Activated naive CD8-positive, alpha-beta T cell treated with anti-CD3 and anti-CD28 coated beads for 36 hours (primary cell): Measurements from ENCODE around the gene PTPN6. TPM values are rescaled to one million over a fixed set of nuclear protein-coding genes. Genes with fewer than 3 reads are reported as not detected.

Source experiments
- DNase-seq: peaks from one replicate; pipeline ENCODE4 v3.0.0; 2021
- H3K27ac Mint-ChIP-seq: one replicate; pipeline ENCODE4 v1.8.0; 2022; ENCODE audit warnings: mild to moderate bottlenecking, moderate library complexity, mixed read lengths
- H3K27me3 Mint-ChIP-seq: one replicate; pipeline ENCODE4 v1.8.0; 2022; ENCODE audit warnings: mild to moderate bottlenecking, mixed read lengths
- H3K36me3 Mint-ChIP-seq: one replicate; pipeline ENCODE4 v1.8.0; 2021; ENCODE audit warnings: mild to moderate bottlenecking, mixed read lengths
- H3K4me1 Mint-ChIP-seq: one replicate; pipeline ENCODE4 v1.8.0; 2021; ENCODE audit warnings: mixed read lengths
- H3K4me3 Mint-ChIP-seq: one replicate; pipeline ENCODE4 v1.8.0; 2022; ENCODE audit warnings: mild to moderate bottlenecking, moderate library complexity, mixed read lengths
- H3K9me3 Mint-ChIP-seq: one replicate; pipeline ENCODE4 v1.8.0; 2022; ENCODE audit warnings: mixed read lengths
- total RNA-seq, 2 experiments: library from RNA; stranded (reverse); gene quantifications; one replicate each; pipeline ENCODE4 v1.2.3, GENCODE V29; 2021

Gene PTPN6
- total RNA-seq, 2 experiments from 2014 or later, result 457 to 467 TPM

DNA sequence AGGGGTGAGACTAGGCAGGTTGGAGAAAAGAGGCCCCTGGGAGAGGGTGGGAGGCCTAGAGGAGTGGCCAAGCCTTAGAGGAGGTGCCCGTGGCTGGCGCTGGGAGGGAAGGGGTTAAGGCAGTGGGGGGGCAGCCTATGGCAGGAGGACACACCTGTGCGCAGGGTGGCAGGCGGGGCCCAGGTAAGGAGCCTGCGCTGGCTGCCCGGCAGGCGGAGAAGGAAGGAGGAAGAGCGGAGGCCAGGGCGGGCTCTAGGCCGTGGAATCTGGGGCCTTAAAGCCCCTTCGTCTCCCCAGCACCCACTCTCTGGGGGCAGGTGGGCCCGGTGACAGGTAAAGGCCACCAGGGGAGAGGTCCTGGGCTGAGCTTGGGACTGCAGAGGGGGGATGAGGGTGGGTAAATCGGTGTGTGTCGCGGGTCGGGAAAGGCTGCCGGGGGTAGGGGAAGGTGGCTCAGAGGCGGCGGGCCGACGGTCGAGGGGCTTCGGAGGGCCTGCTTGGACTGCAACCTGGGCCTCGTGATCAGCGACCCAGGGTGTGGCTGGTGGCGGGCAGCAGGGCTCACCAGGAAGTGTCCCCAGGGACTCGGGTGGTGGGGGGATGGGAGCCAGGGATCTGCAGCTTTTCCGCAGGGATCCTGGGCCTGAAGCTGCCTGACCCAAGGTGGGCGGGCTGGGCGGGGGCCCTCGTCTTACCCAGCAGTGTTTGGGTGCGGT is 12.0 kb downstream of the PTPN6 start:
- Mint-ChIP-seq H3K27me3 (no peaks in the 10 kb centered on the region), H3K4me3 (peak overlapping the region; percentile 34), H3K4me1 (peaks cover 69% of the 10 kb centered on the region), H3K27ac (peak overlapping the region; percentile 93), H3K9me3 (no peaks in the 10 kb centered on the region), H3K36me3 (peaks cover 60% of the 10 kb centered on the region)
- peak; percentile 9 for DNase-seq

DNA sequence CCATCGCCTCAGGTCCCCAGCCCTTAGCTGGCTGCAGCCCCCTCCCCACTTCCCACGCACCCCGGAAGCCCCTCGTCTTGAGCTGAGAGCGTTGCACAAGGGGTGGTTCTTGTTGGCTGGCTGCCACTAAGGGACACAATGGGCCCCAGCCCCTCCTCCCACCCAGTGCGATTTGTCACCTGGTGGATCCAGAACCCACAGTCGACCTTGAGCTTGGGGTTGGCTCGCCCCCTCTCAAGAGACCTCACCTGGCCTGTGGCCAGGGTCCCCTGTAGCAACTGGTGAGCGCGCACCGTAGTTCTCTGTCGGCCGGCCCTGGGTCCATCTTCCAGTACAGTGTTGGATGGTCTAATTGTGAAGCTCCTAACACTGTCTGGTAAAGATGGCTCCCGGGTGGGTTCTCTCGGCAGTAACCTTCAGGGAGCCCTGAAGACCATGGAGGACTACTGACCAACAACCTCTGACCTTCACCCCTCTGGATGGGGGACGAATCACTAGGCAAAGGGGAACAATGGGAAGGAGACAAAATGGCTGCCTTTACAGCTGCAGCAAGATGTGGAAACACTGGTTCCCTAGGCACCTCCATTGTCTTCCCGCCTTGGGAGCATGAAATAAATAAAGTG is 12.7 kb downstream of the PTPN6 start:
- H3K27me3 Mint-ChIP-seq, result no peaks in the 10 kb centered on the region
- no peaks in the 10 kb centered on the region for H3K9me3 Mint-ChIP-seq
- peak overlapping the region; percentile 98 for H3K27ac Mint-ChIP-seq
- peak overlapping the region; percentile 18 for H3K4me3 Mint-ChIP-seq
- peaks cover 60% of the 10 kb centered on the region for H3K36me3 Mint-ChIP-seq
- DNase-seq, result peak; percentile 4
- peaks cover 70% of the 10 kb centered on the region for H3K4me1 Mint-ChIP-seq

DNA sequence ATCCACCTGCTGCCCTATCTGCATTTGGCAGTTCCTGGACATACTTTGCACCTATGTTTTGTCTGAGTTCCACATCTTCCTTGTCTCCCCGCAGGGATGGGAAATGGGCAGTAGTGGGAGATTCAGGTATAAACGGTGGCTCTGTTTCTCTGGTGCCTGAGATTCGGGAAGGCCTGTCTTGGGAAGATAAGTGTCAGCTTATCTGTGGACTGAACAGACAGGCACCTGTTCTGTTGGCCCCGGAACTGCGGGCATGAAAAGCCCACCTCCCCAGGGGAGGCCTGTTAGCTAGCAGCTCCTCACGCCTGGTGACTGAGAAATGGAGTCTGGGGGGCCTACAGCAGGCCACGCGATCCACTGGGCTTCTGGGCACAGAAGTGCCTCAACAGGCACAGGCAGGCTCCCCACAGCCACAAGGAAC is 13.5 kb downstream of the PTPN6 start:
- Mint-ChIP-seq H3K4me3 (no peak overlapping the region), H3K36me3 (peaks cover 60% of the 10 kb centered on the region), H3K9me3 (no peaks in the 10 kb centered on the region), H3K27me3 (no peaks in the 10 kb centered on the region), H3K27ac (peak overlapping the region; percentile 98), H3K4me1 (peaks cover 69% of the 10 kb centered on the region)
- DNase-seq, result no peak

DNA sequence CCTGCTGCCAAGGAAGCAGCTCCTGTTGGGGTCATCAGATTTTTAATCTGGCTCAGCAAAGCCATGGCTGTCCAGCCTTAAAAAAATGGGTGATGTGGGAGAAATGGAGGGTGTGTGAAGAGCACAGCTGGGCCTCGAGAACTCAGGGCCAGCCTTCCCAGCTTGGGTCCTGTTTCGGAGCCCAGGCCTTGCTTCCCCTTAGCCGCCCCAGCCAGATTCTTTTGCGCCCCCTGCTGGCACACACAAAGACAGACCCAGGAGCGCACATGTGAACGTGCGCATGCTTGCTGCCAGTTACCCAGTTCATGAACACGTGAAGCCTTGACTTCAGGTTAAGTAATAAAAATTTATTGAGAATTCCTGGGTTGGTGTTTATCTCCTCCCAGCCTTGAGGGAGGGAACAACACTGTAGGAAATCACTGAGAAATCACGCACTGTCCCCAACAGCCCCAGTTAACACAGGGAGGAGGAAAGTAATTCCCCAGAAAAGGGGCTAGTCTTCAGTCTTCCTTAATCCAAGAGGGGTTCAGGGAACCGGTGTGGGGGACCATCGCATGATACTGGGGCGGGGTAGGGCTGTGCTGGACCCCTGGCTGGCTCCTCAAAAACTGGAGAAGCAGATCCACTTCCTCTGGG is 14.0 kb downstream of the PTPN6 start:
- peaks cover 69% of the 10 kb centered on the region for H3K4me1 Mint-ChIP-seq
- H3K36me3 Mint-ChIP-seq, result peaks cover 61% of the 10 kb centered on the region
- H3K27me3 Mint-ChIP-seq, result no peaks in the 10 kb centered on the region
- peak overlapping the region; percentile 98 for H3K27ac Mint-ChIP-seq
- DNase-seq, result peak; percentile 87
- H3K4me3 Mint-ChIP-seq, result peak overlapping the region; percentile 54
- H3K9me3 Mint-ChIP-seq, result no peaks in the 10 kb centered on the region

DNA sequence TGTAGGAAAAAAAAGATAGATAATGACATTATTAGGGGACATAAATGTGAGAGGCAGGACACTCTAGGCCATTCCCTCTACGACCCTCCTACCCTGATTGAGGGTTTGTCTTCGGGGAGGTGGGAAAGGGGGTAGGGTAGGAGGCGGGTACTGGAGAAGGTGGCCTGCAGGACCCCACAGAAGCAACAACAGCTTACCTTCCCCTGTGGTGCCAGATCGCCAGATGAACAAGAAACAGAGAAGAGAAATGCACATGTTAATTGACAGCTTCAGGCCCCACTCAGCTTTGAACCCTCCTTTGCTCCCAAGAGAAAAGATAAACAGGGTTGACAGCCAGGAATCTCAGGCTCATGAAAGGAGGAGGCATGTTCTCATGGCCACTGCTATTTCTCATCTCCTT is 14.6 kb downstream of the PTPN6 start:
- Mint-ChIP-seq H3K4me3 (peak overlapping the region; percentile 54), H3K4me1 (peaks cover 63% of the 10 kb centered on the region), H3K27me3 (no peaks in the 10 kb centered on the region), H3K36me3 (peaks cover 56% of the 10 kb centered on the region), H3K9me3 (no peaks in the 10 kb centered on the region), H3K27ac (peak overlapping the region; percentile 98)
- DNase-seq, result no peak

DNA sequence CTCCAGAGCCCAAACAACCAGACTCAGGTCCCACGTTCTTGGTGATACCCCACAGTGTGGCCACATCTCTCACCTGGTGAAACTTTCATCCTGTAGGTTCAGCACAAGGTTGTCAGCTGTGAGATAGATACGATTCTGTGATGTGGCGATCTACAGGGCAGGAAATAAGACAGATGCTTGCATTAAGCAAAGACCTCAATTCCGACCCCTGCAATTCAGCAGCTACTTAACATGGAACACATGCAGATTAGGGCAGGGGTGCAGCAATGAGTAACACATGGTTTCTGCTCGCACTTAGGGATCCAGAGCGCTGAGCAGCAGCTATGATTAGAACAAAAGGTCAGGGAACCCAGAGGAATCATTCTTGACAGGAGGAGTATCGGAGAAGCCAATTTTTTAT is 15.2 kb downstream of the PTPN6 start:
- H3K27ac Mint-ChIP-seq, result peak overlapping the region; percentile 98
- peak overlapping the region; percentile 59 for H3K4me3 Mint-ChIP-seq
- H3K9me3 Mint-ChIP-seq, result no peaks in the 10 kb centered on the region

DNA sequence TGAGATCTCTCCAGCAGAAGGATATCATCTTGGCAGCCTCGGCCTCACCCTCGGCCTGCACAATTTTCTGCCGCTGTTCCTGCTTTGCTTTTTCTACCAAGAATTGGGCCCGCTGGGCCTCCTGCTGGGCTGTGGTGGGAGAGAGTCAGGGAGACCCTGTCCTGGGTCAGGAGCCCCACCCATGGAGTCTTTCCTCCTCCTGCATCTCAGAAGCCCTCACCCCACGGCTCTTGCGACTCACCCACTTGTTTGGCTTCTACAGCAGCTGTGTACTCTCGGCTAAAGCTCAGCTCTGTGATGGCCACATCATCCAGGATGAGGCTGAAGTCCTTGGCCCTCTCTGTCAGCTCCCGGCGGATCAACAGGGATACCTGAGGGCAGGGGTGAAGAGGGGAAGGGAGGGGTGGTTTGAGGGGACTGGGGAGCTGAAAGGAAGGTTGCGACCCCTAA is 16.5 kb downstream of the PTPN6 start:
- Mint-ChIP-seq H3K36me3 (peaks cover 62% of the 10 kb centered on the region), H3K9me3 (no peaks in the 10 kb centered on the region), H3K4me1 (peaks cover 56% of the 10 kb centered on the region), H3K4me3 (peak overlapping the region; percentile 29), H3K27me3 (no peaks in the 10 kb centered on the region), H3K27ac (peak overlapping the region; percentile 56)
- DNase-seq, result no peak

More for the DNA sequence above, 15.2 kb downstream of the PTPN6 start:
- Mint-ChIP-seq H3K4me1 (peaks cover 57% of the 10 kb centered on the region), H3K36me3 (peaks cover 56% of the 10 kb centered on the region), H3K27me3 (no peaks in the 10 kb centered on the region)
- no peak for DNase-seq

DNA sequence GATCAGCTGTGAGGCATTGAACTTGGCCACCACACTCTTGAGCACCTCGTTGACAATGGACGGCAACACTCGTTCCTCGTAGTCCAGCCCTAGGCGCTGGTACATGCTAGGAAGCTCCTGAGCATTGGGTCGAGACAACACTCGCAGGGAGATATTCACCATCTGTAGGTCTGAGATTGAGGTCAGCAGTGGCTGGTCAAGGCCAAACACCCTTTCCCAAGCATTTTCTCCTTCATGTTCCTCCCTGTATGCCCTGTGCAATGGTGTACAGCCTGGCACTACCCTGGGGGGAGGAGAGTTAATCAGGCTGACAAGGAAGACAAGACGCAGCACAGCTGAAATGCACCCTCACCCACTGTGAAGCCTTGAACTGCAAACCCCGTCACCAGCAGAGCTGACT is 17.3 kb downstream of the PTPN6 start:
- H3K27ac Mint-ChIP-seq, result peak overlapping the region; percentile 100
- peaks cover 66% of the 10 kb centered on the region for H3K36me3 Mint-ChIP-seq
- no peak for DNase-seq
- H3K9me3 Mint-ChIP-seq, result no peaks in the 10 kb centered on the region
- H3K4me1 Mint-ChIP-seq, result peaks cover 62% of the 10 kb centered on the region
- H3K4me3 Mint-ChIP-seq, result peak overlapping the region; percentile 100
- H3K27me3 Mint-ChIP-seq, result no peaks in the 10 kb centered on the region

DNA sequence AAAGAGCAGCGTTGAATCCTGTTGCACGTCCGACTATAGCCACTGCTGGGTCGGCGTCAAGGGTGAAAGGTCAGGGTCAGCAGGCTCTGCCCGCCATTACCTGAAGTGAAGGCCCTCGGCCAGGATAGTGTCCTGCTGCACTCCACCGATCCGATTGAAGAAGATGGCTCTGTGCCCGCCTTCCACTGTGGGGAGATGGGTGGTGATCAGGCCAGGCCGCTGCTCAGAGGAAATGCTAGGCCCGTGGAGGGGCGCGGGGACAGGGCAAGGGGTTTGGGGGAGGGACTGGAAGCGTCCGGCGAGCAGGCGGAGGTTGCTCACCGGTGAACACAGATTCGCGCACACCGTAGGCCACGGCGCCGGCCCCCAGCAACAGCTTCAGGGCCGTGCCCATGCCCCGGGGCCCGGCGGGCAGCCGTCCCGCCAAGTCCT is 19.0 kb downstream of the PTPN6 start:
- Mint-ChIP-seq H3K4me3 (peak overlapping the region; percentile 100), H3K27me3 (no peaks in the 10 kb centered on the region), H3K9me3 (no peaks in the 10 kb centered on the region), H3K4me1 (peaks cover 66% of the 10 kb centered on the region), H3K36me3 (peaks cover 72% of the 10 kb centered on the region), H3K27ac (peak overlapping the region; percentile 100)
- no peak for DNase-seq

DNA sequence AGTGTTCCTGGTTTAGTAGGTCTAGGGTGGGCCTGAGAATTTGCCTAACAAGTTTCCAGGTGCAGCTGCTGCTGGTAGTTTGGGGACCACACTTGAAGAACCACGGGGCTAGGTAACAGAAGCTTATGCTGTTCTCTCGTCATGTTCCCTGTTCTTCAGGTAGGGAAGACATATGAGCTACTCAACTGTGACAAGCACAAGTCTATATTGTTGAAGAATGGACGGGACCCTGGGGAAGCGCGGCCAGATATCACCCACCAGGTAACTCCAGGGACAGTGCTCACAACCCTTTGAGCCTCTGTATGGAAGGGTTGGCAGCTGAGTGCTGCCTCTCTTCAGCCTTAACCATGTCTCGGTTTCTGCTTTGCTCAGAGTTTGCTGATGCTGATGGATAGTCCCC is 23.0 kb downstream of the PTPN6 start:
- Mint-ChIP-seq H3K4me1 (peaks cover 45% of the 10 kb centered on the region), H3K27me3 (no peaks in the 10 kb centered on the region), H3K4me3 (no peak overlapping the region), H3K27ac (peak overlapping the region; percentile 47), H3K9me3 (no peaks in the 10 kb centered on the region), H3K36me3 (peaks cover 60% of the 10 kb centered on the region)
- no peak for DNase-seq

DNA sequence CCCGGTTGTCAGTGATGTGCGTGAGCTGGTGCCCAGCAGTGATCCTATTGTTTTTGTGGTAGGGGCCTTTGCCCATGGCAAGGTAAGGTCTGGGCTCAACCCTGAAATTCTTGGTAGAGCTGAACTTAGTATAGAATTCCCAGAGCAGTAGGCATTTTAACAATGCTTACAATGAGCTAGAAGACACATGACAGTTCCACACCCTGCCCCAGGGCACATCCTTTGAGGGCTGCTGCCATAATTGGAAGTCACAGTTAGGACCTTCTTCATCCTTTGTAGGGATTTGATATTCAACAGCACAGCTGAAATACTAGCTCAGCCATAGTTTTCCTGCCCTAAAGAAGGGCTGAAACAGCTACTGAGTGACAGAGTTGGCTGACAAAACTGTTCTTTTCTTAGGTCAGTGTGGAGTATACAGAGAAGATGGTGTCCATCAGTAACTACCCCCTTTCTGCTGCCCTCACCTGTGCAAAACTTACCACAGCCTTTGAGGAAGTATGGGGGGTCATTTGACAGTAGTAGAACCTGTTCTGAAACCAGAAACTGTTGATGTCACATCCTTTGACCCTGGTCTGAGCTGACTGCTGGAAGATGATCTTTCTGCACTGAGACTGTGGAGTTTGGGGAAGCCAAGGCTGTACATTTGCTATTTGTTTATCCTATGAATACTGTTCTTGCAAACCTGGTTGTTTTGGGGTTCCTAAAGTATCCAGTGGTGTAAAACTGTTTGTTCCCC is 24.3 kb downstream of the PTPN6 start:
- Mint-ChIP-seq H3K27me3 (no peaks in the 10 kb centered on the region), H3K4me1 (peaks cover 43% of the 10 kb centered on the region), H3K4me3 (no peak overlapping the region), H3K36me3 (peaks cover 50% of the 10 kb centered on the region), H3K9me3 (no peaks in the 10 kb centered on the region), H3K27ac (peak overlapping the region; percentile 47)
- no peak for DNase-seq

DNA sequence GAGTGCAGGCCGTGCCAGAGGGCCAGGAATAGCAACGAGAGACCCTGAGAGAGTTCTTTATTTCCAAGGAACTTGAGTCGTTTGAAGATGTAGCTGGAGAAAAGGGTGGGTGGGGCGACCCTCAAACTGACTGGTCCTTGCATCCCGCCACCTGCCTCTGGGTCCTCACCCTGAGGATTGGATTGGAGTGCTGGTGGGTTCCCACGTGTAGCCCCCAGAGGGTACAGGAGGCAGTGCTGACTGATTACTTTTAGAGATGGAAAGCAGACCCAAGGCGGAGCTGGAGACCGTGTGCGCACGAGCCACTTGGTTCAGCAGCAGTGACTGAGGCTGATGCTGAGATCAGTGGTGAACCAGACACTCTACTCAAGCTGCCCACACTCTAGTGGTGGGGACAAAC is 26.5 kb downstream of the PTPN6 start:
- Mint-ChIP-seq H3K4me3 (no peak overlapping the region), H3K27me3 (no peaks in the 10 kb centered on the region), H3K9me3 (no peaks in the 10 kb centered on the region), H3K4me1 (peaks cover 32% of the 10 kb centered on the region), H3K36me3 (peaks cover 32% of the 10 kb centered on the region), H3K27ac (peak overlapping the region; percentile 69)
- no peak for DNase-seq

DNA sequence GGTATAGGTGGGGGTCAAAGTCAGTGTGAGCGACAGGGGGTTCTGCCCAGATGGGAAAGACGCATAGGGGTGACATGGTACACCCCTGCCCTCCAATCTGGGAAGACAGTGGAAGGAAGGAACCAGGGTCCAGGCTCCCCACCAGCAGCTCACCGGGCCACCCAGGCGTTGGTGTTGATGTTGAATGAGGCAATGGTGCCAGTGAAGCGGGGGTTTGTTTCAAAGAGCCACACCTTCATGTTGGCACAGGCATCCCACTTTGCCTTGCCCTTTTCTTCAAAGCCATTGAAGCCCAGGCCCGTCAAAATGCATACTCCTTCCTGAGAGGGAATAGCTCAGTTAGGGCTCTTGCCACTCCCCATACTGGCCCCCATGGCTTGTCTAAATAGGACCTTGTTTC is 27.0 kb downstream of the PTPN6 start:
- DNase-seq, result no peak
- H3K9me3 Mint-ChIP-seq, result no peaks in the 10 kb centered on the region
- no peak overlapping the region for H3K4me3 Mint-ChIP-seq
- peak overlapping the region; percentile 68 for H3K27ac Mint-ChIP-seq
- no peaks in the 10 kb centered on the region for H3K27me3 Mint-ChIP-seq
- peaks cover 28% of the 10 kb centered on the region for H3K4me1 Mint-ChIP-seq
- peaks cover 31% of the 10 kb centered on the region for H3K36me3 Mint-ChIP-seq

DNA sequence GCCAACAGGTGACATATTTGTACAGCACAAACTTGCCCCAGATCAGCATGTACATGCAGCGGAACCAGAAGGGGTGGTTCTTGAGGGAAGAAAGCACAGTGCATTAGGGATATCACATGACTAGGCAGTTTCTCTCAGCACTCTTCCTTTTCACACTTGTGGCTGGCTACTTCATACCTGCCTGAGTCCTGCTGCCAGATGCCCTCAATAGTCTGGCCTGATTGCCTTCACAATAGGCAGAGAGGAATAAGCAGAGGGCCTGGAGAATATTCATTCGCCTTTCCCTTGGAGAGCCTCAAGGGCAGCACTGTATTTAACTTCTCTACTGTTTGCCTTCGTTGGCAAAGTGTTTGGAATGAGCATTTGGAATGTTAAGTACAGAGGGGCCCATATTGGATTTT is 27.5 kb downstream of the PTPN6 start:
- DNase-seq, result no peak
- no peaks in the 10 kb centered on the region for H3K9me3 Mint-ChIP-seq
- peak overlapping the region; percentile 68 for H3K27ac Mint-ChIP-seq
- H3K27me3 Mint-ChIP-seq, result no peaks in the 10 kb centered on the region
- peaks cover 24% of the 10 kb centered on the region for H3K4me1 Mint-ChIP-seq
- peaks cover 34% of the 10 kb centered on the region for H3K36me3 Mint-ChIP-seq
- no peak overlapping the region for H3K4me3 Mint-ChIP-seq

DNA sequence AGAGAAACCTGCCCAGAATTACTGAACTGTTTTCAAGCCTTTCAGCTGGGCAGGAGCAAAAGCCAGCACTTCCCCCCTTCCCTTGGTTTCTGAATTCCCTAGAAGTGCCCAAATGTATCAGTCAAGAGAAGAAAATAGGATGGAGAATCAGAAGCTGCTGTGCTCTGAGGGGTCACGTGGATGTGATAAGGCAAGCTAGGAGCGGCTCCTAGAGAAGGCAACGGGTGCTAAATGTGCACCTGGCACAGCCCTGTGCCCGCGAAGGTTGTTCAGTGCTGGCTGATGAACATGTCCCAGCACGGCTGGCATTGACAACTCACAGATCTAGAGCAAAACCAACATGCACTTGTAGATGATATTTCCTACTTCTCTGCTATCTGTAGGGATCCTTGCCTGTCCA is 27.9 kb downstream of the PTPN6 start:
- Mint-ChIP-seq H3K27me3 (no peaks in the 10 kb centered on the region), H3K36me3 (peaks cover 30% of the 10 kb centered on the region), H3K4me3 (no peak overlapping the region), H3K27ac (peak overlapping the region; percentile 34), H3K4me1 (peaks cover 20% of the 10 kb centered on the region), H3K9me3 (no peaks in the 10 kb centered on the region)
- no peak for DNase-seq
